GM23338 (cell line): ENCODE measurements around the gene MAGEA3. TPM values are rescaled to one million over a fixed set of nuclear protein-coding genes. Genes with fewer than 3 reads are reported as not detected.
"Not testable (repeated sequence)": the region's sequence is repeated elsewhere in the genome, so short reads cannot be mapped to it uniquely, and the experiment has no call there.

Experiments
- ATAC-seq: fragments of 200-7000 bp; cut with Tn5 transposase; 3 replicates; pipeline ENCODE4 v1.9.1; 2020
- DNase-seq: peaks from one replicate; pipeline ENCODE4 v3.0.0-alpha.2; 2015; ENCODE audit warnings: low spot score
- H2AFZ ChIP-seq: fragments of 200-600 bp; sonication (generic); 2 replicates; pipeline ENCODE4 v1.8.0; 2016; ENCODE audit warnings: antibody characterized with exemption, mild to moderate bottlenecking, moderate library complexity
- H3F3A ChIP-seq: fragments of 200-600 bp; sonication (generic); replicated peaks from 2 replicates; pipeline ENCODE4 v1.8.0; 2017; ENCODE audit warnings: antibody characterized with exemption, mixed run types, low read depth
- H3K27ac ChIP-seq: fragments of 200-600 bp; sonication (generic); 2 replicates; pipeline ENCODE4 v1.6.1; 2016; ENCODE audit warnings: low read depth
- H3K27me3 ChIP-seq: fragments of 200-600 bp; sonication (generic); 2 replicates; pipeline ENCODE4 v1.8.0; 2016; ENCODE audit warnings: mild to moderate bottlenecking, mixed run types, moderate library complexity; ENCODE audit not compliant: insufficient read depth
- H3K36me3 ChIP-seq: fragments of 200-600 bp; sonication (generic); 2 replicates; pipeline ENCODE4 v1.8.0; 2016; ENCODE audit warnings: mild to moderate bottlenecking; ENCODE audit not compliant: insufficient read depth
- H3K4me1 ChIP-seq: fragments of 200-600 bp; sonication (generic); 2 replicates; pipeline ENCODE4 v1.8.0; 2016; ENCODE audit warnings: mild to moderate bottlenecking, moderate library complexity; ENCODE audit not compliant: insufficient read depth
- H3K4me2 ChIP-seq: fragments of 200-600 bp; sonication (generic); 2 replicates; pipeline ENCODE4 v1.7.1; 2017; ENCODE audit warnings: mixed run types
- H3K4me3 ChIP-seq: fragments of 200-600 bp; sonication (generic); 2 replicates; pipeline ENCODE4 v1.6.1; 2016; ENCODE audit warnings: mixed run types
- H3K79me2 ChIP-seq: fragments of 200-600 bp; sonication (generic); replicated peaks from 2 replicates; pipeline ENCODE4 v1.8.0; 2017; ENCODE audit warnings: mild to moderate bottlenecking; ENCODE audit not compliant: insufficient read depth
- H3K9me2 ChIP-seq: fragments of 200-600 bp; sonication (generic); 2 replicates; pipeline ENCODE4 v1.8.0; 2017; ENCODE audit not compliant: insufficient read depth
- H4K20me1 ChIP-seq: fragments of 200-600 bp; sonication (generic); replicated peaks from 2 replicates; pipeline ENCODE4 v1.8.0; 2017; ENCODE audit warnings: mild to moderate bottlenecking; ENCODE audit not compliant: insufficient read depth
- H3K27ac Mint-ChIP-seq: 2 replicates; pipeline ENCODE4 v1.8.0; 2020; ENCODE audit warnings: inconsistent platforms, mild to moderate bottlenecking, moderate library complexity, mixed read lengths
- H3K27me3 Mint-ChIP-seq: 3 replicates; pipeline ENCODE4 v1.8.0; 2022; ENCODE audit warnings: low read depth, mild to moderate bottlenecking, moderate library complexity, mixed read lengths, inconsistent platforms; ENCODE audit not compliant: insufficient read depth, poor library complexity
- H3K36me3 Mint-ChIP-seq: 3 replicates; pipeline ENCODE4 v1.8.0; 2021; ENCODE audit warnings: low read depth, mild to moderate bottlenecking, inconsistent platforms, moderate library complexity, mixed read lengths
- H3K4me1 Mint-ChIP-seq: 3 replicates; pipeline ENCODE4 v1.8.0; 2020; ENCODE audit warnings: mild to moderate bottlenecking, inconsistent platforms, mixed read lengths
- H3K4me3 Mint-ChIP-seq: 3 replicates; pipeline ENCODE4 v1.8.0; 2021; ENCODE audit warnings: moderate library complexity, mild to moderate bottlenecking, inconsistent platforms, mixed read lengths
- H3K9me3 Mint-ChIP-seq: 3 replicates; pipeline ENCODE4 v1.8.0; 2020; ENCODE audit warnings: moderate library complexity, mild to moderate bottlenecking, inconsistent platforms, mixed read lengths
- EZH2phosphoT487 ChIP-seq: fragments of 200-600 bp; sonication (generic); IDR thresholded peaks from one replicate; pipeline ENCODE4 v1.8.1; 2018; ENCODE audit warnings: antibody characterized with exemption; ENCODE audit not compliant: unreplicated experiment
- JUNB ChIP-seq: IDR thresholded peaks from one replicate; pipeline ENCODE4 v1.6.1; 2016; ENCODE audit warnings: antibody characterized with exemption; ENCODE audit not compliant: unreplicated experiment
- ZNF331 ChIP-seq: fragments of 250-450 bp; sonication (Bioruptor Pico); IDR thresholded peaks from 2 replicates; pipeline ENCODE4 v1.5.0; 2020; ENCODE audit warnings: low read depth, mild to moderate bottlenecking, moderate library complexity
- ZNF462 ChIP-seq: fragments of 250-450 bp; sonication (Bioruptor Pico); IDR thresholded peaks from 2 replicates; pipeline ENCODE4 v1.5.0; 2020; ENCODE audit warnings: mild to moderate bottlenecking, moderate library complexity
- polyA plus RNA-seq: library from polyadenylated mRNA; unstranded; fragments of >200 nt; fragmentation: Nextera tagmentation; extraction: Ambion mirVana; gene quantifications from 2 replicates; pipeline ENCODE4 v1.2.1, GENCODE V29; 2016
- total RNA-seq: library from RNA; depleted of rRNA; stranded (reverse); fragments of >200 nt; shearing (Covaris generic); gene quantifications from 2 replicates; pipeline ENCODE4 v1.2.3, GENCODE V29; 2014

MAGEA3 gene
- total and polyA plus RNA-seq, 2 experiments from 2014 or later, result 0.39 TPM; not detected in 1

DNA sequence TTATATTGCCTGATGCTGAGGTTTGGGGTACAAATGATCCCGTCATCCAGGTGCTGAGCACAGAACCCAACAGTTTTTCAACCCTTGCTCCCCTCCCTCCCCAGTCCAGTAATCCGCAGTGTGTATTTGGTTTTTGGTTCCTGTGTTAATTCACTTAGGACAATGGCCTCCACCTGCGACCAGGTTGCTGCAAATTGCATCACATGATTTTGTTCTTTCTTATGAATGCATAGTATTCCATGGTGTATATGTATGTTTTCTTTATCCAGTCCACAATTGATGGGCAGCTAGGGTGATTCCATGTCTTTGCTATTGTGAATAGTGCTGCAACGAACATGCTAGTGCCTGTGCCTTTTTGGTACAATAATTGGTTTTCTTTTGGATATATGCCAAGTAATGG, 35.5 kb upstream of the MAGEA3 start (continued):
- TF ChIP-seq ZNF462 (CRISPR knock-in tag), result no peak
- no peak for TF ChIP-seq JUNB

- Histone ChIP-seq H3K27me3 (no peaks in the 10 kb centered on the region), H3K36me3 (no peaks in the 10 kb centered on the region), H3K27ac (no peak overlapping the region), H3K4me3 (no peak overlapping the region), H3K9me2 (no peaks in the 10 kb centered on the region), H3K4me1 (no peaks in the 10 kb centered on the region), H3F3A (no peaks in the 10 kb centered on the region), H3K79me2 (no peaks in the 10 kb centered on the region), H4K20me1 (no peaks in the 10 kb centered on the region), H2AFZ (no peak overlapping the region), H3K4me2 (no peak overlapping the region)
- TF ChIP-seq EZH2phosphoT487 (no peak), JUNB (no peak), ZNF331 (CRISPR knock-in tag) (no peak), ZNF462 (CRISPR knock-in tag) (no peak)
- Mint-ChIP-seq H3K9me3 (no peaks in the 10 kb centered on the region), H3K4me3 (no peak overlapping the region), H3K27ac (no peak overlapping the region), H3K36me3 (no peaks in the 10 kb centered on the region), H3K27me3 (no peaks in the 10 kb centered on the region), H3K4me1 (no peaks in the 10 kb centered on the region)
- DNase-seq, result no peak
- no peak for ATAC-seq
These were observed 24.5 kb upstream of the MAGEA3 start for GRCh38 chrX:152674135-152674534.

DNA sequence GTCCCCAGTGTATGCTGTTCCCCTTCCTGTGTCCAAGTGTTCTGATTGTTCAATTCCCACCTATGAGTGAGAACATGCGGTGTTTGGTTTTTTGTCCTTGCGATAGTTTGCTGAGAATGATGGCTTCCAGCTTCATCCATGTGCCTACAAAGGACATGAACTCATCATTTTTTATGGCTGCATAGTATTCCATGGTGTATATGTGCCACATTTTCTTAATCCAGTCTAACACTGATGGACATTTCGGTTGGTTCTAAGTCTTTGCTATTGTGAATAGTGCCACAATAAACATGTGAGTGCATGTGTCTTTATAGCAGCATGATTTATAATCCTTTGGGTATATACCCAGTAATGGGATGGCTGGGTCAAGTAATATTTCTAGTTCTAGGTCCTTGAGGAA, 23.9 kb upstream of the MAGEA3 start:
- not testable (repeated sequence) for H3K27me3 ChIP-seq, ATAC-seq, H3K4me3 Mint-ChIP-seq, H3K4me1 Mint-ChIP-seq, H3K36me3 ChIP-seq, H4K20me1 ChIP-seq, H3K27me3 Mint-ChIP-seq, H2AFZ ChIP-seq, H3K9me2 ChIP-seq, H3K4me3 ChIP-seq, H3K27ac ChIP-seq, H3K4me2 ChIP-seq, DNase-seq, H3F3A ChIP-seq, H3K27ac Mint-ChIP-seq, H3K4me1 ChIP-seq, H3K9me3 Mint-ChIP-seq, H3K79me2 ChIP-seq, H3K36me3 Mint-ChIP-seq
